H1 (cell line): ENCODE results near the gene ACSM3. TPM values are rescaled to one million over a fixed set of nuclear protein-coding genes. Genes with fewer than 3 reads are reported as not detected.

Source experiments
- JUN ChIP-seq: IDR thresholded peaks from 2 replicates; pipeline ENCODE4 v1.6.1; 2011; ENCODE audit warnings: low read depth, mild to moderate bottlenecking, improper control_type of control experiment, low read length
- RFX5 ChIP-seq: IDR thresholded peaks from 2 replicates; pipeline ENCODE4 v1.6.1; 2011; ENCODE audit warnings: low read depth, low read length, improper control_type of control experiment, borderline replicate concordance
- SAP30 ChIP-seq: fragments of 300-600 bp; sonication (generic); IDR thresholded peaks from 2 replicates; pipeline ENCODE4 v1.7.1; 2012; ENCODE audit warnings: low read length, moderate library complexity, mild to moderate bottlenecking, inconsistent platforms; ENCODE audit not compliant: insufficient read depth, insufficient replicate concordance
- polyA plus RNA-seq, 7 experiments: library from polyadenylated mRNA; depleted of rRNA in 3 of 7; stranded (reverse) in 5 of 7; unstranded in 2 of 7; fragments of >200 nt in 5 of 7; fragments of 200-250 nt in 2 of 7; gene quantifications; 1 replicate in 5 of 7; 2 replicates in 1 of 7; 4 replicates in 1 of 7; pipeline versions ENCODE4 v1.2.1 to v1.2.3, GENCODE V29; 2011 to 2013; ENCODE audit warnings: missing spikeins in 2 of 7, mixed read lengths in 2 of 7
- total RNA-seq: library from RNA; stranded (reverse); fragmentation: NEBNext Ultra II Directional; extraction: Animal tissue kit (Norgen Biotek cat#: 25700); gene quantifications from 2 replicates; pipeline ENCODE4 v1.2.1, GENCODE V29; 2021

Gene ACSM3
- total and polyA plus RNA-seq, 2 of the 8 experiments (the other 6 are each of a cell fraction or from before 2014, with no cell fraction given), result 5.7 to 6.2 TPM

DNA sequence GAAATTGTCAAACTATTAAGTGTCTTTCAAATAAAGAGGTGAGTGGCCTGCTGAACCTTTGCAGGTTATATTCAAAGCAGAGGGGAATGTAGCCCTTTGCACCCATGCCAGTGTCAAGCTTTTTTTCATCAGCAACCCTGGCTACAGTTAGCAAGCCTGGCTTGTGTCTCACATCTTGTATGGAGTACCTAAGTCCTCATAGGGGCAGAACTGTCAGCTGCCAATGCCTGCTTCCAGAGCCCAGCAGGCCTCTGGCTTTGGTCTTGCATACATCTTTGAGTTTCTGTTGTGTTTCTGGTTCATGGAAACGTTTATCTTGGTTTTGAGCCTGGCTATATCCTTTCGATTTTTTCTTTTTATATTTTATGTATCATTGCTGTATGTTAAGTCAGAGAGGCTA is 69.3 kb downstream of the ACSM3 start (continued):
- no peak for TF ChIP-seq JUN
- no peak for TF ChIP-seq RFX5
- no peak for TF ChIP-seq SAP30
- TF ChIP-seq, all 59 proteins: peak for 0
